Activated naive CD4-positive, alpha-beta T cell treated with Interleukin-2 at 50 U/mL for 16 hours (primary cell): ENCODE measurements around the gene FAAP100.
A peak's percentile ranks its signal among the peaks of the same experiment; 100 is the strongest.
"Not testable (repeated sequence)": the region's sequence is repeated elsewhere in the genome, so short reads cannot be mapped to it uniquely, and the experiment has no call there.

ENCODE experiments used
- DNase-seq: peaks from one replicate; pipeline ENCODE4 v3.0.0-alpha.2; 2020

FAAP100 gene, protein sequence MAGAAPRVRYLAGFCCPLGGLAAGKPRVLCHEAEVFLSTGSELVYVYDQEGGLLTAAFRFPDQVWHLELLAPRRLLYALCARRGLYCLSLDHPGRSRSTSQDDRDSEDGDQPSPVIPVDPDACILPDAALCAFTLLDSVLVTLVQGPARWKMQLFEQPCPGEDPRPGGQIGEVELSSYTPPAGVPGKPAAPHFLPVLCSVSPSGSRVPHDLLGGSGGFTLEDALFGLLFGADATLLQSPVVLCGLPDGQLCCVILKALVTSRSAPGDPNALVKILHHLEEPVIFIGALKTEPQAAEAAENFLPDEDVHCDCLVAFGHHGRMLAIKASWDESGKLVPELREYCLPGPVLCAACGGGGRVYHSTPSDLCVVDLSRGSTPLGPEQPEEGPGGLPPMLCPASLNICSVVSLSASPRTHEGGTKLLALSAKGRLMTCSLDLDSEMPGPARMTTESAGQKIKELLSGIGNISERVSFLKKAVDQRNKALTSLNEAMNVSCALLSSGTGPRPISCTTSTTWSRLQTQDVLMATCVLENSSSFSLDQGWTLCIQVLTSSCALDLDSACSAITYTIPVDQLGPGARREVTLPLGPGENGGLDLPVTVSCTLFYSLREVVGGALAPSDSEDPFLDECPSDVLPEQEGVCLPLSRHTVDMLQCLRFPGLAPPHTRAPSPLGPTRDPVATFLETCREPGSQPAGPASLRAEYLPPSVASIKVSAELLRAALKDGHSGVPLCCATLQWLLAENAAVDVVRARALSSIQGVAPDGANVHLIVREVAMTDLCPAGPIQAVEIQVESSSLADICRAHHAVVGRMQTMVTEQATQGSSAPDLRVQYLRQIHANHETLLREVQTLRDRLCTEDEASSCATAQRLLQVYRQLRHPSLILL

DNA sequence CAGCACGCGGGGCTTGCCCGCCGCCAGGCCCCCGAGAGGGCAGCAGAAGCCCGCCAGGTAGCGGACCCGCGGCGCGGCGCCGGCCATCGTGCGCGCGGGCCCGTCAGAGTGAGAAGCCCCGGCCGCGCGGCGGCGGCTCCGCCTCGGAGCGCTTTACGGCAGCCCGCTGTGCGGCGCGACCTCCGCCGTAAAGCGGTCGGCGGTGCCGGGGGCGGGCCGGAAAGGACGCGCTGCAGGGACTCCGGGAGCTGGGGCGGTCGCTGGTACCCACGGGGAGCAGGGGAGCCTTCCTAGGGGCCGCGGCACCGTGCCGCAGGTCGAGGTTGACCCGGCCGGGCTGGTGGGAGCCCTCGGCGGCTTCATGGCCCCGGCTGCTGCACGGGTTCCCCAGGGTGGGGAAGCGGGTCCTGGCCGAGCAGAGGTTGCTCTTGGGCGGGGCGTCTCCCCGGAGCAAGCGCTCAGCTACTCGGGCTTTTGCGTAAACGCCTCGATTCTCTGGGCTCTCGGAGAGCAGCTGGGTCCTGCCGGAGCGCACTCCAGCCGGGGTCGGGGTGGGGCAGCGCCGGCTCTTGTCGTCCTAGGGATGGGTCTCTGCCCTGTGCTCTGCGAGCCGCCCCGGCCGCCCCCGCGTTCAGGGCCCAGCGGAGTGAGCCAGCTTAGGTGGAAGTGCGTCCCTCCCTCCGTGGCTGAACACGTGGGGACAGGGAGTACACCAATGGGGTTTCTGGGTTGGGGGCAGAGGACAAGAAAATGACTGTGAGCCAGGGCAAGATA lies at the start of gene FAAP100:
Gene FAAP100, minus strand, starts transcription at position 110 of the 774 bp plus-strand sequence. Its CDS starts 23 bp downstream, at position 87.
- peak; percentile 84 for DNase-seq

DNA sequence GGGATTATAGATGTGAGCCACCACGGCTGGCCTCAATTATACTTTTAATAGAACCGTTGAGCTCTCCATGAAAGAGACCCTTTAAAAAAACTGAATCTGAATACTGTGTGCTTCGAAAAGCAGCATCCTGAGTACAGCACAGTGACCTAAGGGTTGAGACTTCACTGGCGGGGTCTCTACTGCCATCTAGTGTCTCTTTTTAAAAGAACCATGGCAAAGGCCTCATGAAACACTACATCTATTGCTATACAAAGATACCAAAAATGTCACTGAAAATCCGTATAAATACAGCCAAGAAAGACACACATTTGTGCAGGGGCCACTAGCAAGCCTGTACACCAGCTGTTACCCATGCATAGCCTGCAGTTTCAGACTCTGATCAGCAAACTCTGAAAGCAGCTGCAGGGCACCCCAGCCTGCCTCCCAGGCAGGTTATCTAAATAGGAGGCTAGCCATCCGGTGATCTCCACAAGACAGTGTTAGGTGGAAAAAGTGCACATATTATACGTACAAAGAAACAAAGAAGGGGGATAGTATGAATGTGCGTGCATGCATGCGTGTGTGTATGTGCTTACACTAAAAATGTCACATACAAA lies 49.5 kb upstream of the FAAP100 start:
- DNase-seq = peak; percentile 25

DNA sequence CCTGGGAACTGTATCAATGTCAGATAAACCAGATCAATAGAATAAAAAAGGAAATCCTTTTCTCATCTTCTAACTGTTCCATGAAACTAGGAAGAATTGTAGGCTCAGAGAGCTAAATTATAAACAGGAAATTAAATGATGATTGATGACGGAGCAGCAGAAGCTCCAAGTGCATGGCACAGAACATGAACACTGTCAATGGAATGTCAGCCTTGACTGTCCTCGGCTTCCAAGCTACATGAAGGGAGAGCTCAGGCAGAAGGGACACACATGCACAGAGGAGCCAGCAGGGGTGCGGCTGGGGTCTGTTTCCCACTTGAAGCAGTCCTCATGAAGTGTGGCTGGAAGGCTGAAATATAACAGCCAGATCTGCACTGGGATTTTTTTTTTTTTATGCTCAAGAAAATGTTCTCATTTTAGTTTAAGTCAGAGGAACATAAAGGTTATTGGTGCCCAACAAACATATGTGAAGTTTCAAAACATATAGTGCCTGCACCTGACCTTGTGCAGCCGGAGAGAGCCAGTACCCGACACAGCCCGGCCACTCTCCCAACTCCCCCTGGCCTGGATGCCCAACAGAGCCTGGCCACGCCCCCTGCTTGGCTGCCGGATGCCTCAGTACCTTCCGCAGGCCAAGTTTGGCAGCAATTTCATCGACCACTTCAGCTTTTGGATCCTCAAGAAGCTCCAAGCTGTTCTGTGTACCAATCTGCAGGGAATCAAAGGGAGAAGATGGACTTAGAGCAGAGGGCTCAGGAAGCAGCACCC lies 47.8 kb upstream of the FAAP100 start:
- DNase-seq = no peak

DNA sequence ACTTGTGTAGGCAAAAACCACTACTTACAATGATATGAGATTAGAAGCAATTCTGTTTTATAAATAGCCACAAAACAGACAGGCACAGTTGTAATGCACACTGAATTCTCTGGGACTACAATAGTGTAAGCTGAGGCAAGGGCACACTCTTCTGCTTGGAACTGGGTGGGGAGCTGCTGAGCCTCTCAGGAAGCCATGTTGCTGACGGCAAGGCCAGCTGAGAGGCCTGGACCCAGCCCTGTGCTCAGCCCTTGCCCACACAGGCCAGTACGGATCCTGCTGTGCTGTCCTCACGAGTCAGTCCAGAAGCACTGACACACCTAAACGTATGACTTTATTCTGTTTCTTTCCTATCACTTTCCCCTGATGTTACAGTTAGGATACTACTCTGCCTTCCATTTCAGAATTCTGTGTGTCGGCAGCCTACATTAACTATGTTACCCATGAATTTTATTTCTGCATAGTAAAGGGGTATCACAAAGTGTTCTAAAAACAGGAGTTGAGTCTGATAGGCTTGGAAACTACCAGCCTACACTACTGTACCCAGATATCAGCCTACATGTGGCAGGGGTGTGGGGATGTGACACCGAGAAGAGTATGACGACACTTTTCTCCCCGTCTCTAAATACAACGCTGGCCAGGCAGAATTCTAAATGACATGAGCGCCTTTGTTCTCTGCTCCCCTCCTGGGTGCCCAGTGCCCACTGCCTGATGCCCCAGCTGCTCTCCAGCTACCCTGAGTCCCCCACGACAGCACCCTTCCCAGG lies 41.1 kb upstream of the FAAP100 start:
- no peak for DNase-seq

DNA sequence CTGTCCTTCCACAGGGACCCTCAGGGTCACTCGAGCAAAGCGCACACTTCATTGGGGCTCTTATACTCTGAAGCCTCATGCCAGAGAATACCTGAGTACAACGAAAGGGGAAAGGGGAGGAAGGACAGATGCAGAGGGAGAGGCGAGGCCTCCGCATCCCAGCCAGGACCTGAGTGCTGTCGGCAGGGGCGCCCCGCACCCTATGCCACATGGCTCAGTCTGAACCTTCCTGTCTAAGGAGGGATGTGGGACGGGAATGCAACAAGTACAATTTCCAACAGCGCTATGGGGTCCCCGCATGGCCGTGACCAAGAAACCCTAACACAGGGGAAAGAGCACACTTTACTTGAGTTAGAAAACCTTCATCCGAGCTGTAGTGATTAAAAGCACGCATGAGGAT lies 39.8 kb upstream of the FAAP100 start:
- no peak for DNase-seq

DNA sequence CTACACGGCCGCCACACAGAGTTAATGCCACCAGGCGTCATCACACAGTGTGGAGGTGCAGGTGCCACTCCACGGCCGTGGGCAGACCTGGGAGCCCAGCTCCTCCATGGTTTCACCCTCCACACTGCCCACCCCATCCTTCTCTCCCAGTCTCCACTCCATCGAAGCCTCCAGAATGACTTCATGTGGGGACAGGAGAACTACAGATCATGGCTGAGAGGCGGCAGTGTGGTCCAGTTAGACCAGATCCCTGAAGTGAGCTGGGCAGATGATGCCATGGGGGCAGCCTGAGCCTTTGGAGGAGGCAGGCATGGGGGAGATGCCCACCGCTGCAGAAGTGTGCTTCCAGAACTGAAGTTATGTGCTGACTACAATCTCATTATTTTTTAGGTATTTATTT lies 38.0 kb upstream of the FAAP100 start:
- DNase-seq = no peak

DNA sequence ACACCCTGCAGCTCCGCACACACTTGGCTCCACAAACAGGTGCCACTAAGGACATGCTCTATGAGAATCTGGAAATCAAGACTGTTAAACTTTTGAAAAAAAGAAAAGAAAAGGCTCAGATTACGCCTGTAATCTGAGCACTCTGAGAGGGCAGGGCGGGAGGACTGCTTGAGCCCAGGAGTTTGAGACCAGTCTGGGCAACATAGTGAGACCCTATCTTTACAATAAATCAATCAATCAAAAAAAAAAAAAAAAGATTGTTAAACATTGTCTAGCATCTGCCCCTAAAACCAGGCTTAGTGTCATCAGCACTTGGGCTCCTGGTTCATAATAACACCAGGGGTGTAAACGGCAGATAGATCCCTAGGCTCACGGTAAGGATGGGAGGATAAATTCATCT lies 37.5 kb upstream of the FAAP100 start:
- DNase-seq = no peak

DNA sequence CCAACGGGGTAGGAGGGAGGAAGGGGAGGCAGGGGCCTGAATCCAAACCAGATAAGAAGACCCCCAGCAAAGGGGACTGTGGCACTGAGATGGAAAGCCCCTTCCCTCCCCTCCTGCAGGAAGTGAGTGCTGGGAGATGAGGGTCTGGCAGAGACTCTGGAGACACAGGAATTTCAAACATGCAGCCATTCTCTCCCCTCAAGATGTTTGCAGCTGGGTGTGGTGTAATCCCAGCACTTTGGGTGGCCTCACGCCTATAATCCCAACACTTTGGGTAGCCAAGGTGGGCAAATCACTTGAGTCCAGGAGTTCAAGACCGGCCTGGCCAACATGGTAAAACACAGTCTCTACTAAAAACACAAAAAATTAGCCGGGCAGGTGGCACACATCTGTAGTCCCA lies 33.9 kb upstream of the FAAP100 start:
- DNase-seq = no peak

DNA sequence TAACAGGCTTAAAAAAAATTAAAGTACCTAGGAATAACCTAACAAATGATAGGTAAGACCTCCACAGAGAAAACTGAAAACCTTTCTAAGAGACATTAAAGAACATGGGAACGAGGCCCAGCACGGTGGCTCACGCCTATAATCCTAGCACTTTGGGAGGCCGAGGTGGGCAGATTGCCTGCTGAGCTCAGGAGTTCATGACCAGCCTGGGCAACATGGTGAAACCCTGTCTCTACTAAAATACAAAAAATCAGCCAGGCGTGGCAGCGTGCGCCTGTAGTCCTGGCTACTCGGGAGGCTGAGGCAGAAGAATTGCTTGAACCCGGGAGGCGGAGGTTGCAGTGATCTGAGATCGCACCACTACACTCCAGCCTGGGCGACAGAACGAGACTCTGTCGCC lies 32.6 kb upstream of the FAAP100 start:
- DNase-seq = not testable (repeated sequence)

DNA sequence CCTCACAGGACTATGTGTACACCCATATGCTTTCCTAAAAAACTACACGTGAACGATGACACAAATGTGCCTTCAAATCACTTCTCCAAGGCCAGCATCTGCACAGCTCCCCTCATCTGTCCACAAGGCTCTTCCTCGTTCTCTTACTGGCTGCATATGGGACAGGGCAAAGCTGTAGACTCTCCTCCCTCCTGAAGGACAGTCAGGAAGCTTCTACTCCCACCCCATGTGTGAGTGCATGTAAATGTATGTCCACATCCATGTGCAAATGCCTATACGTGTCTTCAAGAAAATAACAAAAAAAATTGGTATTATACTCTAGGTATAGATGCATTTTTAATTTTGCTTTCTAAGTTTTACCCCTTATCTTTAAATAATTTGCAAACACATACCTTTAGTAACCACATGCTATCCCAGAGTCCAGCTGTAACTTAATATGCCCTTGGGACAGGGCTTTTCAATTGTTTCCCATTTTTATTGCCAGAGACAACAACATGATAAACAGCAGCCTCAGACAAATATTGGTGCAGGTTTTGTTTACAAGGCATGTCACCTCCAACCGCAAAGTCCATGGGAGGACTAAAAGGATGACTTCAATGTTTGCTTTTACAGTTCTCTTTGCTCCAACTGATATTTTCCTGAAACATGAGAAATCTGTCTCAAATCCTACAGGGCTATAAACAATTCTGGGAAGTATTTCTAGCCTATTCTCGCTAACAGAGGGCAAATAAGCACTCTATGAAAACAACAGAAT lies 31.6 kb upstream of the FAAP100 start:
- DNase-seq = no peak

DNA sequence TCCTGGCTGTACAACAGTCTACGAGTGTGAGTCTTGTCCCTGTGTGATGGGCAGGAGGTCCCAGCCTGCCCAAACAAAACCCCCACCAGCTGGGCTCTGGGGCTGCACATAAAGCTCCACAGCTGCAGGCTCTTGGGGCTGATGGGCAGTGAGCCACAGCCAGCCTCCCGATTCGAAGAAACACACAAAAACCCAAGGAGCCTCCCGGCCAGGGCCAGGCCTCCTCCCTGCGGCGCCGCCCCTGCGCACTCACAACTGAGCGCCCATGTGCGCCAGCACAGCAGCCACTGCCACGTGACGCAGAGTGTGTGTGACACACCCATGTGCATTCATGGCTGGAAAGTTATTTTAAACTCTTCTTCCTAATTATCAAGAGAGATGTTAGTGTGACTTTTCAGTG lies 30.6 kb upstream of the FAAP100 start:
- no peak for DNase-seq

DNA sequence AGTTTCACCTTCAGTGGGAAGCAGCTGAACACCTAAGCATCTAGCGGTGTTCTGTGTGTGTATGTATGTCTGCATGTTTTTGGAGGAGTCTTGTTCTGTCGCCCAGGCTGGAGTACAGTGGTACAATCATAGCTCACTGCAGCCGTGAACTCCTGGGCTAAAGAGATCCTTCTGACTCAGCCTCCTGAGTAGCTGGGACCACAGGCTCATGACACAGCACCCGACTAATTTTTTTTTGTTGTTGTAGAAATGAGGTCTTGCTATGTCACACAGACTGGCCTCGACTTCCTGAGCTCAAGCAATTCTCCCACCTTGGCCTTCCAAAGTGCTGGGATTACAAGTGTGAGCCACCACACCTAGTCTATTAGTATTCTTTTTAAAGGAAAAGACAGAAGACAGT lies 30.2 kb upstream of the FAAP100 start:
- no peak for DNase-seq

DNA sequence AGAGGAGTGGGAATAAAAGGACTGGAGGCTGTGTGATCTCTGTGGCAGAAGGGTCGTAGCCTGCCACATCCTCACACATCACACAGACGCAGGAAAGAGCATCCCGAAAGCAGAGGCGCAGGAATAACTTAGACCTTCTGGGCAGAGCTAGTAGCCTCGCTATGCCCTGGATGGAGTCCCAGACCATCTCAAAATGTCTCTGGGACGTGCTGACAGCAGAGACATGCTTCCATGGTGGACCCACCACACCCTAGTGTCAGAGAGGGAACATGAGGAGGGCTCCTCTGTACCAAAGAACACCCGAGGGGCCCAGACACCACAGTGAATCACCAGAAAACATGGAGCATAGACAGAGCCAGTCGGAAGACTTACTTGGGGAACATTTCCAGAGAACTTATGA lies 29.6 kb upstream of the FAAP100 start:
- no peak for DNase-seq

DNA sequence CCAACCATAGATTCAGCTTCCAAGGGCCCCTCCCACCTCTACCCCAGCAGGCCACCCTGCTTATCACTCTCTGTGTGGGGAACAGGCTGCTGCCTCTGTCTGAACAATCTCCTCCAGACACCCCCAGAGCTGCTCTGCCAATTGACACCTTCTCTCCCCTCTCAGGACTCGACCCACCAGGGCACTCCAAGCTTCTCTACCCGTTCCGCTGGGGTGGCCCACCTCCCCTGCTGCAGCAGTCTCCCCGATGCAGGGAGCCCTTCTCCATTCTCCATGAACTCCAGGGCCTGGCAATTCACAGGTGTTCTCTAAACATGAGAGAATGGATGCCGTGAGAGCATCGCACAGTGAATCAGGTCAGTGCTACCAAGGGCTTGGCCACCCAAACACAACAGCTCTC lies 28.3 kb upstream of the FAAP100 start:
- DNase-seq = no peak

DNA sequence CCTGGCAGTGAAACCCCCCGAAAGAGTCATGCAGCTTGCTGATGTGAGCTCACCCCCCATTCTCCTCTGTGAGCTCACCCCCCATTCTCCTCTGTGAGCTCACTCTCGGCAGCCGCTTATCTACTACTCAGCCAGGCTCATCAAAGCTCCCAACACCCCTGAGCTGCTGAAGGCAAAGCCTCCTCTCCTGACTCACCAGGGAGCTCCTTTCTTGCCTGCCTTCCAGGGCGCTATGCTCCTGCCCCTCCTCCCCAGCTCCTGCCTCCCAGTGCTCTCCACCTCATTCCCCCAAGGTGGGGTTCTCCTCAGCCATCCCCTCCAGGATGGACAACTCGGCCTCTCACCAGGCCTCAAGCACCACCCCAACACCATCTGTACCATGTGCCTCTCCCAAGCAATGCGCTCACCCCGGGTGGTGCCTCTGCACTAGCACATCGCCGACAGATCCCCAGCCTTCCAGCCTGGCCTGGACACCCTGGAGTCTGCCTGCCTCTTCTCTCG lies 27.7 kb upstream of the FAAP100 start:
- DNase-seq = no peak

DNA sequence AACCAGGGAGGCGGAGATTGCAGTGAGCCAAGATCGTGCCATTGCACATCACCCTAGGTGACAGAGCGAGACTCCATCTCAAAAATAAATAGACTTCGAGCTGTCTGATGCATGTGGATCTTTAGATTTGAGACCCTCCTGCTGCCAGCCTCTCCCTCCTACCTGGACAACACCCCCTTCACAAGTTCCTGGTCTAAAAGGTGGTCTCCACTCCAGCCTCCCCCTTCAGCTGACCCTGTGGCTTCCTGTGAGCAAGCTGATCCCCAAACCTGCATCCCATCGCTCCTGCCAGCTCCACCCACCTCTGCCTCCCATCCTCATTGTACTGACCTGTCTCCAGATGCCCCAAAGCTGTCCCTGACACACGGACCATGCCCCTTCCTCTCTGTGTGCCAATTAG lies 27.1 kb upstream of the FAAP100 start:
- no peak for DNase-seq

DNA sequence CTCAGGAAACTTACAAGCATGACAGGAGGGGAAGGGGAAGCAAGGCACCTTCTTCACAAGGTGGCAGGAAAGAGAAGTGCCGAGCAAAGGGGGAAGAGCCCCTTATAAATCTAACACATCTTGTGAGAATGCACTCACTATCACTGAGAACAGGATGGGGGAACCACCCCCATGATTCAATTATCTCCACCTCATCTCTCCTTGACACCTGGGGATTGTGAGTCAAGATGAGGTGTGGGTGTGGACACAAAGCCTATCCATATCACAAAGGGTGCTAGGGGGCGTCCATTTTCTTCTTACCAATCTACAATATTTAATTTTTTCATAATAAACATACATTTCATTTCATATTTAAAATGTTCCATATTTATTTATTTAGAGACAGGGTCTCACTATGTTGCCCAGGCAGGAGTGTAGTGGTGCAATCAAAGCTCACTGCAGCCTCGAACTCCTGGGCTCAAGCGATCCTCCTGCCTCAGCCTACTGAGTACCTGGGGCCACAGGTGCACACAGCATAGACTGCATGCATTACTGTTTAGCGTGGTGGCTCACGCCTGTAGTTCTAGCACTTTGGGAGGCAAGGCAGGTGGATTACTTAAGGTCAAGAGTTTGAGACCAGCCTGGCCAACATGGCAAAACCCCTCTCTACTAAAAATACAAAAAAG lies 26.5 kb upstream of the FAAP100 start:
- peak; percentile 5 for DNase-seq

DNA sequence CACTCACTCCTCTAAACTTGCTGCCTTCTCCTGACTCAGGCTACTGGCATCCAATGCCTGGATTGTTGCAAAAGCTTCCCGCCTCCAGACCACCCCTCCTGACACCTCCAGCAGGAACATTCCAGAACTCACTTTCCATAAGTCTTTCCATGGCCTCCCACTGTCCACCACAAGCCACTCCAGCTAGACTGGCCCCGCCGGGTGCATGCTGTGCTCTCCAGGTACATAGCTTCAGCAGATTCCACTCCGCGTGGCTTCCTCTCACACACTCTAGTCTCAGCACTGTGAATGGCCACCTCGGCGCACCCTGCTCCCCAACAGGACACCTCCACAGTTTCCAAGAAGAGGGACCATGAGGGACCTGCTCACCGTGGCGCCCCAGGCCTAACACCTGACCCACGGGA lies 25.9 kb upstream of the FAAP100 start:
- no peak for DNase-seq

DNA sequence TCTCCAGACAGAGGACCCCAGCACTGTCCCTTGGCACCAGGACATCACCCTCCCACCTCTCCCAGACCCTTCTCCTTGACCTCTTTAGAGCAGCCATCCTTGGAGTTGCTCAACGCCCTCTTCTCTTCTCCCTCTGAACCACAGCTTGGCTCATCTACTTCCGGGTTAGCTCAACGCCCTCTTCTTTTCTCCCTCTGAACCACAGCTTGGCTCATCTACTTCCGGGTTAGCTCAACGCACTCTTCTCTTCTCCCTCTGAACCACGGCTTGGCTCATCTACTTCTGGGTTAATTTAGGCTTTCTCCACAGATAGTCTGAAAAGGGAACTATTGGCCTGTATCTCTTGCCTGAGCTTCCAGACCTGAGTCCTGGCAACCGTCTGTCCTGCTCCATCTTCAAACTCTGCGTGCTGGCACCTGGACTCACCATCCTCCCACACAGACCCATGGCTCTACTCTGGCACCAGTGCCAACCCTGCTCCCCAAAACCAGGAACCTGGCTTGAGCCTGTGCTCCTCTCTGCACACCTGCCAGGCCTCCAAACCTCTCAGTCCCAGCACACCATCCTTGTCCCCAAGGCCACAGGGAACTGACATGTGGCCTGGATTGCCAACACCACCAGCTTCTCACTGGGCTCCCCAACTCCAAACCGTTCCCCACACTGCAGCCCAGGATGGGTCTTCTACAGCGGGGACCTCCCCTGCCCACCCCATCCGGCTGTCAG lies 25.3 kb upstream of the FAAP100 start:
- DNase-seq = no peak
